Measurements from ENCODE around the gene TBX5.

Gene TBX5

GRCh38 chr12:114405519-114406271 is at the start of gene TBX5:
Gene TBX5 (minus strand): TSS chr12:114406144. CDS start chr12:114403898, 2,246 bp downstream.
- DNase-seq = no peak

DNA sequence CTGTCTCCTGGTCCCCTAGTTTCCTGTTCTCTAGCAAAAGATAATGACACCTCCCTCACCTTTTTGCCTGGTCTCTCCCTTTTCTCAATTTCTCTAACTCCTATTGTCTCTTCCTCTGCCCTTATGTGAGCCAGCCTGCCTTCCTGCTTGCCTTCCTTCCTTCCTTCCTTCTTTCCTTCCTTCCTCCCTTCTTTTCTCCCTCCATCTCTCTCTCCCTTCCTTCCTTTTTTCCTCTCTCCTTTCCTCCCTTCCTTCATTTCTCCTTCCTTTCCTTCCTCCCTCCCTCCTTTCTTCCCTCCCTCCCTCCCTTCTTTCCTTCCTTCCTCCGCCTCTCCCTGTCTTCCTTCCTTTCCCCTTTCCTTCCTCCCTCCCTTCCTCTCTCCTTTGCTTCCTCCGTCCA is 45.7 kb upstream of the TBX5 start:
- no peak for DNase-seq

DNA sequence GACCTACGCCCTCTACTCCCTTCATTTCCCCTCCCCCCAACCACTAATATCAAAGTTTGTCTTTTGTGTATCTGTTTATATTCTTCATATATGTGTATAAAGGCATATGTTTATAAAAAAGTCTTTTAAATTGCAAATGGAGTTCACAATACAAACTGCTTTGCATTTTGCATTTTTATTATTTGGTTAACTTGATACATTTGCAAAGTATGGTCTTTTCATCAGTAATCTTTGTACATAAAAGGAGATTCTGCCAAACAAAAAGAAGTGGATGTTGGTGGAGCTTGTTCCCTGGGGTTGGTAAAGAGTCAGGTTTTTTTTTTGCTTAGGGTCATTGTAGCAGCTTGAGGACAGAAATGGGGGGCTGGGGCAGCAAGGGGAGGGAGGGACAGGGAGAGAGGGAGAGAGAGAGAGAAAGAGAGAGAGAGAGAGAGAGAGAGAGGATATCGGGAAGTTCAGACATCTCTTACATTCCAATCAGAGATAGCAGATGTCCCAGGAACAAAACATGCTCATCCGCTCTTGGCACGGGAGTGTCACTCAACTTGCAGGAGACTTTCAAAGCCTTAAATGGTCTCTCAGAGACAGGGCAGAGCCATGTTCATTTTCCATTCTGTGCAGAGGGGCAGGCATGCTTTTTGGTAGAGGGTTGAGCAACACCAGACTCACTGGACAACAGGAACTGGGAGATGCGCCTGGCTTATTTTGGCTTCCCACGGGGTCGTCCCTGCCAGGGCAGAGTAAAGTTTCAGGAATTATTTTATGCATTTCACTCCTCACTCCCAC is 44.8 kb upstream of the TBX5 start:
- no peak for DNase-seq

DNA sequence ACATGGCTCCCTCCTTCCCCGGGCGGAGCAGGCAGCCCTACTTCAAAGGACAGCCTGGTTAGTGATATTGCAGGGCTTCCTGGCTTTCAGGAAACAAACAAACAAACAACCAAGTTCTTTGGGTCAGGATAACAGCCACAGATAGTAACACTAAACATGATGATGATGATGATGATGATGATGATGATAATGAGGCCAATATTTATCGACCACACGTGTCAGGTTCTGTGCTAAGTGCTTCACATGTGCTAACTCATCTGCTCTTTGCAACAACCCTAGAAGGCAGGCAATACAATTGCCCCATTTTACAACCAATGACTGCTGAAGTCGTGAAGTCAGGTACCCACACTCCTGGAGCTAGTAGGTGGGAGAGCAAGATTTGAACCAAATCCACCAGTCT is 44.1 kb upstream of the TBX5 start:
- DNase-seq = no peak

DNA sequence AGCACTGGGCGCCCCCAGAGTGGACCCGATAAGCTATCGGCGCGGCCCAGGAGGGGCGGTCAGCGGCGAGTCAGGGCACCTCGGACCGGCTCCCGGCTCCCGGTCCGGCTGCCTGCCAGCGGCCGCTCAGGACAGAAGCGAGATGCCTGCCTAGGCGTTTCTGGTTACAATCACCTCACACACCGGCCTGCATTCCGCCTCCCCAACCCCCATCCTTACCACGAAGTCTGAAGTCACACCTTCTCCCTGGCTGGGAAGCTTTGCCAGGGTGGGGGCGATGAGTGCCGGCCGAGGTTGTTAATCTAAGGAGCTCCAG is 42.6 kb upstream of the TBX5 start:
- DNase-seq = no peak

DNA sequence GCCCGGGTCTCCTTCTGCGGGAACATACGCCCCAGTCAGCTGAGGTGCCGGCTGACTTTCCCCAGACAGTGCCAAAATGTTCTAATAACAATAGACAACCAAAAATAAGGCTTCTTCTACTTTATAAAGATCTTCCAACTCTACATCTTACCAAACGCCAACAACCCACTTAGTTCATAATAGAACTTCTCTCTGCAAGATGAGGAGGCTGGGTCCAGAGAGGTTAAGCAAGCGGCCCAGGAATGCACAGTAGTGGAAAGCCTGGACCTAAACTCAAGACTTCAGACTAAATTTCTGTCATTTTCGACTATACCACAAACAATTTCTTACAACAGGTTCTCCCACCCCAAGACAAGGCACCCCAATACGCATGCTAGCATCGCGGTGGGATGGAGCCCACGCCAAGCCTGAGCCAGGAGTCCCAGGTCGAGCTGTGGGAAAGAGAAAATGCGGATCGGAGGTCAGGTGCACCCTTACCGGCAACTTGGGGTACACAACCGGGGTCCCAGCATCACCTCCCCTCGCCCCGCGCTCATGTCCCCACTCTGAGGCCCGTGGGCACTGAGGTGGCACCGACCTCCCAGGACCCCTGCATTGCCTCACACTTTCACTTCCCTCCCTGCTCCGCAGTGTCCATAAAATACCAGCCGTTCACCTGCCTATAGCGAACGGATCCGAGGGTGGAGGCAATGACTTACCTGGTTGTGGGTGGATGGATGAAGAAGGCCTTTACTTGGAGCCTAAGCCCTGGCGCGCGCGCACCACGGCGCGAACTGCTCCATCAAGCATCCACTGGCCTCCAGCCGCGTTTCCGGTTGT is 42.1 kb upstream of the TBX5 start:
- DNase-seq = no peak

DNA sequence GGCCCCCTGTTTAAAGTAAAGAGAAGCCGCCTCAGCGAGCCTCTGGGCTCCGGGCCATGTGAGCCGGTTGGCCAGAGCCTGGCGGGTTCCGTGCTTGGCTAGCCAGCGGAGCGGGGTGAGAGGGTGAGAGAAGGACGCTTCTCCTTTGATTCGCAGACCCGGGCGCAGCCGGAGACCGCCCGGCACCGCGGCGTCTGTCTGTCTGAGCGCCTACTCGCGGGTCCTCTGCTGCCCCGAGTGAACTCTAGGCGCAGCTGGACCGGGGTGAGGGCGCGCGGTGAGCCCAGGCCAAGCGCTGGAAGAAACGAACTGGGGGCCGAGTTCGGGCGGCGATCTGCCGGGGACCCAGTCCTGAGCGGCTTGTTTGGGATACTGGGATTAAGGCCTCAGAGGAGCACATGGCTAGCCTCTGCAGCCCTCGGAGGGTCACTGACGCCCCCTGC is 41.4 kb upstream of the TBX5 start:
- no peak for DNase-seq

GRCh38 chr12:114445401-114446323 is 39.7 kb upstream of the TBX5 start:
- DNase-seq = no peak

GRCh38 chr12:114444422-114445279 is 38.7 kb upstream of the TBX5 start:
- DNase-seq = no peak

DNA sequence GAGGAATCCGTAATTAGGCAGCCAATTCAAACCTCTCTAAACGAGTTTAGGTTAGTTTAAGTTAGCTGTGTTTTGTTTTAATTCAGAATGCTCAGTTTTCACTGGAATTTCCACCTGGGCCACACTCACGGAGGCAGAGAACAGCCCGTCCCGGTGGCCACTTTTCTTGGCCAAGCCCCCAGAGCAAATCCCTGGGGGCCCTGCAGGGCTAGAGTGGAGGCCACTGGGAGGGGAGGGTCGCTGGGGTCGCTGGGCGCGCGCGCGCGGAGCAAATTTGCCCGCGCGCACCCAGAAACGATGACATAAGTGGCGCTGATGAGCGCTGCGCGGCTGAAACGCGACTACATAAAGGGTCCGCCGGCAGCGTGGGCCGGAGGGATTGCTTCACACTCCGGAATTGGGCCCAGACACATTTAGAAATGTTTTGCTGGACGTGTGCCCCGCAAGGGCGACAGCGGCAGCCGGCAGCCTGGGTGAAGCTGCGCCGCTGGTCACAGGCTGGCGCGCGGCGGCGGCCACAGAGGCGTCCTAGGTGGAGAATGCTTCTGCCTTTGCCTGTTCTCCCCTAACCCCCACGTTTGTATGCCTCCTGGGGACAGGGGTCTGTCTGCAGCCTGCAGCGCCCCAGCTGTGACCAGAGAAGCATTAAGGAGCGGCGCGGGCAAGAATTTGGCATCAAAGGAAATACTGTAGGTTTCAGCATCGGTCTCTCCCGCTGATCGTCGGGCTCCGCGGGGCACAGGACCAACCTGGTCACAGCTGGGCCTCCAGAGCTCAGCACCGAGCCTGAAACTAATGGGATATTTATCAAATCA is 37.9 kb upstream of the TBX5 start:
- DNase-seq = no peak

DNA sequence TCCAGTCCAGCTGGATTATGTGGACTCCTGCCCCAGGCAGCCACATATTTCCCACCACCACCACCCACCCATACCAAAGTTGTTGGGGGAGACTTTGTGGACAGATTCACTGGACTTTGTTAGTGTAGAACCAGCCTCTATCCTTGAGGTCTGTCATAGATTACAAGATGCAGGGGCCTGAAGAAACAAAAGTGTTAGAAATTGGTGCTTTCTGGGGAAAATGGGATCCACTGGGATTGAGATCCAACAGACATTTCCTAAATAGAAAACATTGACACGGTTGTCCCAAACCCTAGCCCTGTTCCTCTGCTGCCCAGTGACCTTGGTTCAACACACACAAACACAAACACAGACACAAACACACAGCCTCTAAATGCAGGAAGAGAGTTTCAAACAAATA is 36.6 kb upstream of the TBX5 start:
- no peak for DNase-seq

GRCh38 chr12:114441545-114441944 is 35.6 kb upstream of the TBX5 start:
- no peak for DNase-seq

- DNase-seq = no peak
Observed at GRCh38 chr12:114441039-114441383, 35.1 kb upstream of the TBX5 start.

GRCh38 chr12:114440270-114441038 is 34.5 kb upstream of the TBX5 start:
- DNase-seq = no peak

- no peak for DNase-seq
Observed at GRCh38 chr12:114439817-114440216, 33.9 kb upstream of the TBX5 start.

- DNase-seq = no peak
Observed at GRCh38 chr12:114439261-114439683, 33.3 kb upstream of the TBX5 start.

DNA sequence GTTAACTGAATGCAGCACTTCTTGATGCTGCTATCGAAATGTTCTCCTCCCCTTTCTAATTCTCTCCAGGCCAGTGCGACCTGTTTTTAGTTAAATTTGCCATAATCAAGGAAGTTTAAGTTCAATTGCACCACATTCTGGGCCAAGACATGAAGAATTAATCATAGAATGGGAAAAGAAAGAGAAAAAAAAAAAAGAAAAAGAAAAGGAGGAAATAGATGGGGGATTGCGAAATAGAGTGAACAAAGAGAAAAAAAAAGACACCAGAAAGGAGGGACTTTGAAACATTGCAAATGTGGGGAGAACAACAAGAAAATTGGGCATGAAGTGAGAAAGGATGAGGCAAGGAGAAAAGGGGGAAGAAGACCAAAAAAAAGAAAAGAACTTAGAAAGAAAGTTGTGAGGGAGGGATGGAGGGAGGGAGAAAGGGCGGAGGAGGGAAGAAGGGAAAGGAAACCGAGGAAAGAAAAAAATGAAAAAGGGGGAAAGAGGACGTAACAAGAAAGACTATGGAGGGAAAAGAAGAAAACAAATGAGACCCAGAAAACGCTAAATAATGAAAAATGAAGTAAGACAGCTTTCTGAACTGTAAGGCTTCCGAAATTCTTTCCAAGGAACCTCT is 32.8 kb upstream of the TBX5 start:
- no peak for DNase-seq

DNA sequence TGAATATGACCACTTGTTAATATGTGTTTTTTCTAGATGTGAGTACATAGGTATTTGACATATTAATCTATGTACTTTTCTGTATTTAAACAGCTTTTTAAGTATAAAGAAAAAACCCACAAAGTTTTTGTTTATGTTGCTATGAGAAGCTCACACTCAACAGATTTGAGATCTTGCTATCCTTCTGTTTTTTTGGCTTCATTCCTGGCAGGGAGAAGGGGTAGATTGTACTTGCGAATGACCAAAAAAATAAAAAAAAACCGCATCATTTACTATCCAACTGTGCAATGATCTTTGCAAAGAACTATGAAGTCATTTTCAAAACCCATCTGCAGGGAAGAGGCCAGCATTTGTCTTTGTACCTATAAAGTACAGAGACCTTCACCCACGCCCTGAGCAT is 28.4 kb upstream of the TBX5 start:
- no peak for DNase-seq

GRCh38 chr12:114431902-114432301 is 26.0 kb upstream of the TBX5 start:
- DNase-seq = no peak
